GM19468 (cell line): ENCODE measurements around the gene SLC48A1.

Experiments used
- ATAC-seq: cut with Tn5 transposase; IDR thresholded peaks from one replicate; pipeline ENCODE4 v1.9.1; 2021; ENCODE audit warnings: mild to moderate bottlenecking, moderate library complexity, moderate number of reproducible peaks; ENCODE audit not compliant: unreplicated experiment; ENCODE audit errors: extremely low read depth

SLC48A1 gene

GRCh38 chr12:47743311-47743860 is 29.7 kb upstream of the SLC48A1 start:
- no peak for ATAC-seq

GRCh38 chr12:47744005-47744651 is 28.9 kb upstream of the SLC48A1 start:
- no peak for ATAC-seq

GRCh38 chr12:47744778-47745436 is 28.1 kb upstream of the SLC48A1 start:
- ATAC-seq = no peak

GRCh38 chr12:47745485-47746041 is 27.5 kb upstream of the SLC48A1 start:
- no peak for ATAC-seq

GRCh38 chr12:47746073-47746472 is 27.0 kb upstream of the SLC48A1 start:
- no peak for ATAC-seq

GRCh38 chr12:47746523-47746922 is 26.5 kb upstream of the SLC48A1 start:
- no peak for ATAC-seq

GRCh38 chr12:47747126-47747525 is 25.9 kb upstream of the SLC48A1 start:
- ATAC-seq = no peak

GRCh38 chr12:47747596-47748506 is 25.2 kb upstream of the SLC48A1 start:
- no peak for ATAC-seq

- ATAC-seq = no peak
These were observed 24.6 kb upstream of the SLC48A1 start for GRCh38 chr12:47748507-47748828.

GRCh38 chr12:47748899-47749298 is 24.1 kb upstream of the SLC48A1 start:
- ATAC-seq = no peak

GRCh38 chr12:47750229-47750798 is 22.7 kb upstream of the SLC48A1 start:
- ATAC-seq = no peak

GRCh38 chr12:47750916-47751470 is 22.0 kb upstream of the SLC48A1 start:
- ATAC-seq = no peak

GRCh38 chr12:47751561-47751960 is 21.5 kb upstream of the SLC48A1 start:
- ATAC-seq = no peak

- no peak for ATAC-seq
These were observed 20.9 kb upstream of the SLC48A1 start for GRCh38 chr12:47752121-47752520.

- ATAC-seq = no peak
These were observed 20.5 kb upstream of the SLC48A1 start for GRCh38 chr12:47752552-47752951.

- no peak for ATAC-seq
These were observed 19.7 kb upstream of the SLC48A1 start for GRCh38 chr12:47753021-47754001.

- ATAC-seq = no peak
These were observed 18.9 kb upstream of the SLC48A1 start for GRCh38 chr12:47754126-47754525.

- ATAC-seq = no peak
These were observed 18.2 kb upstream of the SLC48A1 start for GRCh38 chr12:47754881-47755280.
